ENCODE measurements around the gene GPR37L1.

GRCh38 chr1:202090994-202091393 lies 31.7 kb upstream of the GPR37L1 start:
- TF ChIP-seq POLR2A (IDR thresholded peaks at IDR 0.05; ENCODE audit: low read depth, low read length) = no peak
- no peak for TF ChIP-seq TAF1 (IDR thresholded peaks at IDR 0.05; ENCODE audit: borderline replicate concordance, low read depth, low read length)

All from GM12892 (cell line).